Sigmoid colon (tissue), 7 donors: ENCODE measurements around the gene NDUFS1. TPM values are rescaled to one million over a fixed set of nuclear protein-coding genes. Genes with fewer than 3 reads are reported as not detected.
"Not testable (repeated sequence)": the region's sequence is repeated elsewhere in the genome, so short reads cannot be mapped to it uniquely, and the experiment has no call there.

ENCODE experiments used
- DNase-seq: peaks from one replicate; pipeline ENCODE4 v3.0.0-alpha.2; 2019
- H3K27ac ChIP-seq, 4 donors: fragments of 200-600 bp; sonication (generic); one replicate each; pipeline ENCODE4 v1.5.1; 2016 to 2019; ENCODE audit warnings: mild to moderate bottlenecking in 1 of 4
- H3K27me3 ChIP-seq, 3 donors: fragments of 200-600 bp; sonication (generic); one replicate each; pipeline ENCODE4 v1.5.1; 2019; ENCODE audit warnings: mild to moderate bottlenecking in 1 of 3
- H3K36me3 ChIP-seq, 4 donors: fragments of 200-600 bp; sonication (generic); one replicate each; pipeline ENCODE4 v1.5.1; 2016 to 2019
- H3K4me1 ChIP-seq, 4 donors: fragments of 200-600 bp; sonication (generic); one replicate each; pipeline ENCODE4 v1.5.1; 2017 to 2019
- H3K4me3 ChIP-seq, 4 donors: fragments of 200-600 bp; sonication (generic); one replicate each; pipeline ENCODE4 v1.5.1; 2017 to 2019; ENCODE audit warnings: mild to moderate bottlenecking in 2 of 4, moderate library complexity in 1 of 4
- H3K9me3 ChIP-seq, 4 donors: fragments of 200-600 bp in 3 of 4; sonication (generic) in 3 of 4; one replicate each; pipeline versions ENCODE4 v1.5.1 to v1.6.1; 2013 to 2019
- CTCF ChIP-seq, 4 experiments: fragments of 450-650 bp in 3 of 4; fragments of 200-600 bp in 1 of 4; IDR thresholded peaks; one replicate each; pipeline ENCODE4 v1.5.1; 2016 to 2019; ENCODE audit warnings: antibody characterized with exemption in 4 of 4, mild to moderate bottlenecking in 3 of 4, moderate library complexity in 2 of 4
- EP300 ChIP-seq, 4 donors: sonication (generic); formaldehyde crosslinking; IDR thresholded peaks; one replicate each; pipeline ENCODE4 v1.6.1; 2017; ENCODE audit warnings: antibody characterized with exemption in 4 of 4
- POLR2A ChIP-seq, 2 donors: fragments of 450-650 bp; IDR thresholded peaks; one replicate each; pipeline ENCODE4 v1.6.1; 2016; ENCODE audit warnings: antibody characterized with exemption in 2 of 2, mild to moderate bottlenecking in 2 of 2, moderate library complexity in 2 of 2
- POLR2AphosphoS5 ChIP-seq, 4 donors: sonication (generic); formaldehyde crosslinking; IDR thresholded peaks; one replicate each; pipeline ENCODE4 v1.6.1; 2017; ENCODE audit warnings: antibody characterized with exemption in 4 of 4
- WGBS, 2 donors: extraction: QIAGEN DNeasy Blood & Tissue Kit; methylation state at CpG; one replicate each; pipeline ENCODE4 v1.1.7; 2013; 5-methylcytosine and 5-hydroxymethylcytosine counted together
- intact Hi-C: fragments of 100-400 bp; cut with DNase I; formaldehyde crosslinking; loops from one replicate; pipeline ENCODE4 v1.15.1; 2023
- polyA plus RNA-seq, 3 donors: library from polyadenylated mRNA; stranded (reverse); fragments of 200-250 nt; gene quantifications; one replicate each; pipeline ENCODE4 v1.2.3, GENCODE V29; 2013
- total RNA-seq, 4 donors: library from RNA; depleted of rRNA; stranded (reverse); fragments of >200 nt; gene quantifications; one replicate each; pipeline ENCODE4 v1.1.0, GENCODE V29; 2016
- donor health status: healthy with polysubstance abuse.
- donor health status: Bipolar disorder and iron deficiency.
- donor health status: healthy.

The NDUFS1 gene
- total and polyA plus RNA-seq, 7 donors = 46.6 to 109 (median 69.5) TPM

GRCh38 chr2:206164261-206164862, 5.1 kb upstream of the NDUFS1 start:
- no peak for DNase-seq
- H3K4me1 ChIP-seq = peaks cover 0 to 13% (median 11%) of the 10 kb centered on the region in 4 donors
- H3K4me3 ChIP-seq = no peak overlapping the region
- intact Hi-C loops = no loop called here
- no peak overlapping the region for H3K27ac ChIP-seq
- WGBS, 2 donors = 63 to 70% methylated on average over 2 of the region's 2 CpGs
- no peak for TF ChIP-seq POLR2A (IDR thresholded peaks at IDR 0.05)
- TF ChIP-seq CTCF (IDR thresholded peaks at IDR 0.05) = peak; percentile 21 to 76 (median 64)
- TF ChIP-seq POLR2AphosphoS5 (IDR thresholded peaks at IDR 0.05) = no peak
- H3K9me3 ChIP-seq = no peaks in the 10 kb centered on the region
- H3K27me3 ChIP-seq = no peaks in the 10 kb centered on the region
- H3K36me3 ChIP-seq = peaks cover 0 to 42% (median 23%) of the 10 kb centered on the region in 4 donors

- Histone ChIP-seq H3K27me3 (no peaks in the 10 kb centered on the region), H3K4me3 (no peak overlapping the region), H3K4me1 (peaks cover 0 to 13% (median 12%) of the 10 kb centered on the region in 4 donors), H3K27ac (no peak overlapping the region), H3K9me3 (no peaks in the 10 kb centered on the region), H3K36me3 (peaks cover 0 to 41% (median 23%) of the 10 kb centered on the region in 4 donors)
- WGBS, 2 donors = 84 to 89% methylated on average over 3 of the region's 3 CpGs
- intact Hi-C loops = no loop called here
- DNase-seq = no peak
- TF ChIP-seq EP300 (IDR thresholded peaks at IDR 0.05) = no peak
- no peak for TF ChIP-seq CTCF (IDR thresholded peaks at IDR 0.05)
- TF ChIP-seq POLR2AphosphoS5 (IDR thresholded peaks at IDR 0.05) = no peak
- TF ChIP-seq POLR2A (IDR thresholded peaks at IDR 0.05) = no peak
Observed at GRCh38 chr2:206163251-206163880, 4.1 kb upstream of the NDUFS1 start.

- DNase-seq, intact Hi-C loops, H3K9me3 ChIP-seq, H3K27ac ChIP-seq, H3K4me3 ChIP-seq, H3K27me3 ChIP-seq: not testable (repeated sequence)
- WGBS, 2 donors = 89 to 90% methylated on average over 4 of the region's 4 CpGs
- Histone ChIP-seq H3K36me3 (peaks cover 0 to 33% (median 21%) of the 10 kb centered on the region in 4 donors), H3K4me1 (peaks cover 0 to 22% (median 20%) of the 10 kb centered on the region in 4 donors)
Observed at GRCh38 chr2:206162401-206162800, 3.2 kb upstream of the NDUFS1 start.

GRCh38 chr2:206160807-206161179, 1.5 kb upstream of the NDUFS1 start:
- TF ChIP-seq CTCF (IDR thresholded peaks at IDR 0.05) (no peak), EP300 (IDR thresholded peaks at IDR 0.05) (no peak)
- DNase-seq = no peak
- Histone ChIP-seq H3K9me3 (no peaks in the 10 kb centered on the region), H3K4me3 (peak overlapping the region in 3 of 4 donors; percentile 91 to 94 (median 92)), H3K27me3 (no peaks in the 10 kb centered on the region), H3K27ac (peak overlapping the region in 3 of 4 donors; percentile 95 to 97 (median 97)), H3K36me3 (peaks cover 0 to 33% (median 21%) of the 10 kb centered on the region in 4 donors), H3K4me1 (peaks cover 0 to 32% (median 29%) of the 10 kb centered on the region in 4 donors)
- WGBS, 2 donors = 47 to 54% methylated on average over 2 of the region's 2 CpGs
- intact Hi-C loops = loop anchor here (2.0 kb wide), 1 partner anchor 112 kb away; no protein-coding TSS in a partner anchor

GRCh38 chr2:206160125-206160806, 1.0 kb upstream of the NDUFS1 start:
- intact Hi-C loops = loop anchor here (2.0 kb wide), 1 partner anchor 113 kb away; no protein-coding TSS in a partner anchor

More at GRCh38 chr2:206160125-206160806, 1.0 kb upstream of the NDUFS1 start:
- peak overlapping the region; percentile 75 to 94 (median 92) for H3K4me3 ChIP-seq
- TF ChIP-seq POLR2A (IDR thresholded peaks at IDR 0.05) (no peak), EP300 (IDR thresholded peaks at IDR 0.05) (no peak), CTCF (IDR thresholded peaks at IDR 0.05) (no peak), POLR2AphosphoS5 (IDR thresholded peaks at IDR 0.05) (no peak)
- H3K36me3 ChIP-seq = peaks cover 0 to 33% (median 21%) of the 10 kb centered on the region in 4 donors
- WGBS, 2 donors = 2 to 5% methylated on average over 30 of the region's 30 CpGs
- H3K4me1 ChIP-seq = peaks cover 0 to 33% (median 32%) of the 10 kb centered on the region in 4 donors
- H3K9me3 ChIP-seq = no peaks in the 10 kb centered on the region
- no peak for DNase-seq
- no peaks in the 10 kb centered on the region for H3K27me3 ChIP-seq
- peak overlapping the region; percentile 90 to 97 (median 96) for H3K27ac ChIP-seq
